IPS-NIHi7 (cell line): ENCODE data around the gene FRY.

Experiments used
- DNase-seq: peaks from one replicate; pipeline ENCODE4 v3.0.0; 2012; ENCODE audit warnings: mixed read lengths; ENCODE audit errors: extremely low spot score

The FRY gene

DNA sequence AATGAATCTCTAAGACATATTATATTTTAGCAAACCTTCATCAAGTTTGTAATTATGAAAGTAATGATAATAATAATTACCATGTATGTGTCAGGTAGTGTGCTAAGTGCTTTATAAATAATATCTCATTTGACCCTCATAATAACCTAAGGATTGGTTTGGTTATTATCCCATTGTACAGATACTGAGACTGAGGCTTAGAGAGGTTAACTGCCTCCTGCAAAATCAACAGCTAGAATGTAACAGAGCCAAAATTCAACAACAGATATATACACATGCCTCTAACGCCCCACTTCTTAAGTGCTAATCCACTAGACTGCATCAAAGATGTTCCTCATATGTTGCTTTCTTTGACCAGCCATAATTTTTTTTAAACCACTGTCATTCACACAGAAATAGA lies 142.8 kb downstream of the FRY start:
- DNase-seq, result no peak

DNA sequence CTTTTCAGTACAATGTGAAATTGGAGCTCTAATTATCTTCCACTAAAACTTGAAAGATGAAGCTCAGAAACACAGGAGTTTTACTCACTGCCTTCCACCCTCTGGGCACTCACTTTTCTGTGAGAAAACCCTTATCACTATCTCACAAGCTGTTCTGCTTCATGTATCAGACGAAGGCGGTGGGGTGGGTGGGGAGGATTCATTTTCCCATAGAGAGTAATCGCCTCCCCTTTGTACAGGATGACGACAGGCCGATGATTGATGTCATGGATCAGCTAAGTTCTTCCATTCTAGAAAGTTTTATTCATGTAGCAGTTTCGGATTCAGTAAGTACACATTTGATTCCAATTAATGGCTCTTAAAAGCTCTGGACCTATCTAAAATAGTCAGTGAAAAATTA lies 143.7 kb downstream of the FRY start:
- DNase-seq, result no peak

DNA sequence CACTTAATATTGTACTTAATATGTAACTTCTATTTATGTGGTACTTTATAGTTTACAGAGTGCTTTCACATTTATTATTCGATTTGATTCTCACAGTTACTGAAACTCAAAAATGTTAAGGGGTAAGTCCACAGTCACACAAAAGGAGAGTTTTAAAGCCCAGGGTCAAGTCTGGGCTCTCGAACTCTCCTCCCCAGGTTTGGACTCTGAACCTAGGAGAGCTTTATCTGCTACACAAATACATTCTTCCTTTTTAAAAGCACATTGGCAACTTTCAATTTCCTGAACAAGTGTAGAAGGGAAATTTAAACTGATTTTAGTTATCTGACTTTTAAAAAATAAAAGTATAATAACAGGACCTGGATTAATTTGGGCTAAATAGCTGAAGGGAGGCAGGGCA lies 144.4 kb downstream of the FRY start:
- DNase-seq, result no peak

DNA sequence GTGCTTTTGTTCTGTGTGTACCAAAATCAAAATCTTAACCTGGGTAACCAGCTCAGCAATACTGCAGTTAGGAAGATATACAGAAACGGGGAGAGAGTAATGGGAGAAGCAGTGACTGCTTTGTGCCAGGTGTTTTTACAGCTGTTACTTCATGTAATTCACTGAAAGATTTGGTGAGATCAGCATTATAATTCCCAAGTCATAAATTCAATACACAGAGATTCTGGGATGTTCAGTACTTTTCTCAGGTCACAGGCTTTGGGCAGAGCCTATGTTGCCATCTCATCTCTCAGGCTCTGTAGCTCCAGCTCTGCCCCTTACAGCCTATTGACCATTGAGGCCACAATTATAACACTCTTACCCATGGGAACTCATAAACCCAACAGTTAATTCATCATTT lies 145.1 kb downstream of the FRY start:
- no peak for DNase-seq

DNA sequence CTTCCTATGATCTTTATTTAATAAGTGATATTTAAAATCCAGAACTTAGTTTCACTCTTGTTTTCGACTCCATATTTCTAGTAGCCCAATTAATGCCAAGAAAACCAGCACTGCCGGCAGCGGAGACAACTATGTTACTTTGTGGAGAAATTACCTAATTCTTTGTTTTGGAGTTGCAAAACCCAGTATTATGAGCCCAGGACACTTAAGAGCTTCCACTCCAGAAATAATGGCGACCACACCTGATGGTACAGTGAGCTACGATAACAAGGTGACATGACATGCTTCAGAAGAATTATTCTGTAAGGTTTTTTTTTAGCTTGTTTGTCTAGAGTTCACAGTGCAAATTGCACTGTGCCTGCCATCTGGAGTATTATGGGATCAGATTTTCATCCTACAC lies 147.2 kb downstream of the FRY start:
- no peak for DNase-seq

DNA sequence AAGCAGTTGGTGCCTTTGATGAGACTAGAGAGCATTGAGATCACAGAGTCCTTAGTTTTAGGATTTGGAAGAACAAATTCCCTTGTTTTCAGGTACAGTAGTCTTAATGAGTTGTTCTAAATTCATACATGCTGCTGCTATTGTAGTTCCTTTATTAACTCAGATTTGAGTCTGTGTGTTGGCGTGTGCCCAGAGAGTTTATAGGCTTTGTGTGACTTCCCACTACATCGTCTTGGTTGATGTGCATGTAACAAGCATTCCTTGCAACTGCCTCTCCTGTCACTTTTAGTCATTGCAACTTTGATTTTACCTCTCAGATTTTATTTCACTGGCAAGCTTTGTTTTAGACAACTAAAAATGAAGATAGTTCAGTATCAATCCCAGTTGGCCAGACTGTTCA lies 148.1 kb downstream of the FRY start:
- no peak for DNase-seq

DNA sequence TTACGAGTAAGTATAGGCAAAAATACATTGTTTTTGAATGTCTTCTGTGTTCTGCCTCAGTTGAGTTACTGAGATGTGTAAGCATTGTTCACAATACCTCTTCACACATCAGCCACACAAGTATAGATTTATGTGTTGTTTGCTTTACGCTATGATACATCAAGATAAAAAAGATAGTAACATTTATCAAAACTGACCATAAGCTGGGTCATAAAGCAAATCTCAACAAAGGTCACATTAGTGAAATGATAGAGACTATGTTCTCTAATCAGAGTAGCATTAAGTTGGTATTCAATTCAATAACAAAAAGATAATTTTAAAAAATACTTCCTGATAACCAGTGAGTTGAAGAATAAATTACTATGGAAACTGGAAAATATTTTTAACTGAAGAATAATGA lies 156.1 kb downstream of the FRY start:
- no peak for DNase-seq

DNA sequence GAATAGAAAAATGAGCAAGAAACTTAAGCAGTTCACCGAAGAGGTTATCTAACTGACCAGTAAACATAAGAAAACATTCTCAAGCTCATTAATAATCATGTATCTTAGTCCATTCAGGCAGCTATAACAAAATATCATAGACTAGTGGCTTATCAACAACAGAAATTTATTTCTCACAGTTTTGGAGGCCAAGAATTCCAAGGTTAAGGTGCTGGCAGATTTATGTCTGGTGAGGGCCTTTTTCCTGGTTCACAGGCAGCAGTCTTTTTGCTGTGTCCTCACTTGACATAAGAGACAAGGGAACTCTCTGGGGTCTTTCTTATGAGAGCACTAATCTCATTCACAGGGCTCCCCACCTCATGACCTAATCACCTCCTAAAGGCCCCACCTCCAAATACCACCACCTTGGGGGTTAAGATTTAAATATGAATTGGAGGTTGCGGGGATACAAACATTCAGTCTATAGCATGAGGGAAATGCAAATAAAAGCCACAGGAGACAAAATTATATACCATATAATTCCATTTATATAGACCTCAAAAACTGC lies 160.0 kb downstream of the FRY start:
- no peak for DNase-seq

DNA sequence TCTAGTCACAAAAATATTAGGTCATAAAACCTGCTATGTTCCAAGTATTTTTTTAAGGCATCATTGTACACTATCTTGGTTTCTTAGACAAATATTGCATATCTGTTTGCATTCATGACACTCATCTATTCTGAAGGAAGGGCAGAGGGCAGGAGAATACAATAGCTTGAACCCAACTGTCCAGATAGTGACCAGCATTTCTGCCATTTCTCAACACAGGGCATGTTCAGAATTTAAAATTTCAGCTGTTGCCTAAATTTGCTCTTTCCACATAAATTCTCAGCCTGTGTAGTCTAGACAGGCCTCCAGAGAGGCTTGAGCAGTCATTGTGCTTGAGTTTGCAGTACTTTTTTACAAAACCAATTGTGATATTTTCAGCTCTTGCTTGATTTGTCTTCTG lies 164.1 kb downstream of the FRY start:
- DNase-seq, result no peak

DNA sequence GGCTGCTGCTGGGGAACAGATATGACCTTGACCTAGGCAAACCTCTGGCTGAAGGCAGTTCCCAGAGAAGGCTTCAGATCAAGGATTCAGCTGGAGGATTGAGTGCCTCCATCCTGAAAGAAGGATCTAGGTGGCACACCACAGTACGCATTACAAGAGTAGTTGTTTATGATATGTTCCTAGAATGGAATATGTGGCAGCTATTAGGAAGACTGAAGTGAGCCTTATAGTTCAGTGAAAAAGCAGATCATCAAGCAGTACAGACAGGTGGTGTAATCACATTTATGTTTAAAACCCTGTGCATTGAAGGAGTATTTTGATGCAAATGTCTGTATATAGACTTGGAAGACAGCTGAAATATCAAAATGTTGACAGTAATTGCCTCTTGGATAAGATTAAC lies 167.6 kb downstream of the FRY start:
- DNase-seq, result no peak

DNA sequence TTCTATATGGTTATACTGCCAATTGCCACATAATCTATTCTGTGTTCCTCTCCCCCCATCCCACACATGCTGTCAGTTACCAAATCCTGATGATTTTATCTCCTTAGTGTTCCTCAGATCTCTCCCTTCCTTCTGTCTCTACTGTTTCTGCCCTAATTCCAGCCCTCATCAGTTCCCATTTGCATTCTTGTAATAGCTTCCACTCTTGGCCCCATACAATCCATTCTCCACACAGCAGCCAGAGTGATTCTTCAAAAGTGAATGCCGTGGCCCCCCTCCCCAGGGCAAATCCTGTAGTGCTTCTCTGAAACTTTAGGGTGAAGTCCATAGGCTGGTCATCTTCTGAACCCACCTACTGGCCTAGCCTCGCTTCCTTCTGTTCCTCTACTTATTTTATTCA lies 169.2 kb downstream of the FRY start:
- no peak for DNase-seq

DNA sequence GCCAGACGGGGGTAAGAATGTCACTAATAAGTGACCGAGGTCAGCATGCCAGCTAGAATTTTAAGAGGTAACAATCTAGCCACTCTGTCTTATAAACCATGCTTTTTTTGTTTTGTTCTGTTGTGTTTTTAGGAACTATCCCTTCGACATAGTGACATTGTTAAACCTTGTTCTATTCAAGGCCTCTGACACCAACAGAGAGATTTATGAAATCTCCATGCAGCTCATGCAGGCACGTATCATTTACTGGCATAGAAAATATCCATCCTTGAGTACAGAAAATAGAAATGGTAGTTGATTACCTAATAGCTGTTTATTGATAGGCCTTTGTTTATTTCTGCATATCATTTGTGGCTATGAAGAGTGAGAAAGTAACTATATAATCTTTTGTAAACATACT lies 170.2 kb downstream of the FRY start:
- no peak for DNase-seq

DNA sequence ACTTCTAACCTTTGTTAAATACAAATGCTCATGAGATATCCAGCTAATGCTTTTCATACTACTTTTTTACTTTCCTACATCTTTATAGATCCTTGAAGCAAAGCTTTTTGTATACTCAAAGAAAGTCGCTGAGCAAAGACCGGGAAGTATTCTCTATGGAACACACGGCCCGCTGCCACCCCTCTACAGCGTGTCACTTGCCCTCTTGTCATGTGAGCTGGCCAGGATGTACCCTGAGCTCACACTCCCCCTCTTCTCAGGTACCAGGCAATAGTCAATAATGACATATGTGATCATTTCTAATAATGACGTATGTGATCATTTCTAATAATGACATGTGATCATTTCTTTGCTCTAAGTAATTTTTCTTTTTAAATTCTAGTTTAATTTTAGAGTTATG lies 170.7 kb downstream of the FRY start:
- DNase-seq, result no peak

DNA sequence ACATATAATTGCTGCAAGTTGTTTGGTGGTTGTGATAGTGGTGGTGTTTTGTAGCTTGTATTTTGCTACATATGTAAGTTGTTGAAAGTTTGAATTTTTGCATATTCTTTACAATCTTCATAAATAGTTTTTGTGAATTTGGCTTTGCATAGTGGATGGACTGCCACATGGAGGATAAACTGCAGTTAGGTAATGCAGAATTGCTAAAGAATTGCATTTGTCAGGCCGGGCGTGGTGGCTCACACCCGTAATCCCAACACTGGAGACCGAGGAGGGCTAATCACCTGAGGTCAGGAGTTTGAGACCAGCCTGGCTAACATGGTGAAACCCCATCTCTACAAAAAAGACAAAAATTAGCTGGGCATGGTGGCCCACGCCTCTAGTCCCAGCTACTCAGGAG lies 171.6 kb downstream of the FRY start:
- no peak for DNase-seq

DNA sequence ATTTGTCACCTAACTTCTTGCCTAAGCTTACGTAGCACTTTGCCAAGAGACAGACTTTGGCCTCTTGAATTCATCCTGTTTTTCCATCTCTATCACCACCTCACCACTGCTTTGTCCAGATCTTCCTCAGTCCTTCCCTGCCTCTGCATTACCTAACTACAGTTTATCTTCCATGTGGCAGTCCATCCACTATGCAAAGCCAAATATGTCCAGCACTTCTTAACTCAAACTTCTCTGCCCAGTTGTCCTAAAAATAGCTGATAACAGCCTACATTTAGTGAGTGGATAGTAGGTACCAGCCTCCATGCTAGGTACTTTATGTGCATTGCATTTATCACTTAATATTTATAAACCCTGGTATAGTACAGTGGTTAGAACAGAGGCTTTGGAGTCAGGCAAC lies 172.2 kb downstream of the FRY start:
- no peak for DNase-seq

DNA sequence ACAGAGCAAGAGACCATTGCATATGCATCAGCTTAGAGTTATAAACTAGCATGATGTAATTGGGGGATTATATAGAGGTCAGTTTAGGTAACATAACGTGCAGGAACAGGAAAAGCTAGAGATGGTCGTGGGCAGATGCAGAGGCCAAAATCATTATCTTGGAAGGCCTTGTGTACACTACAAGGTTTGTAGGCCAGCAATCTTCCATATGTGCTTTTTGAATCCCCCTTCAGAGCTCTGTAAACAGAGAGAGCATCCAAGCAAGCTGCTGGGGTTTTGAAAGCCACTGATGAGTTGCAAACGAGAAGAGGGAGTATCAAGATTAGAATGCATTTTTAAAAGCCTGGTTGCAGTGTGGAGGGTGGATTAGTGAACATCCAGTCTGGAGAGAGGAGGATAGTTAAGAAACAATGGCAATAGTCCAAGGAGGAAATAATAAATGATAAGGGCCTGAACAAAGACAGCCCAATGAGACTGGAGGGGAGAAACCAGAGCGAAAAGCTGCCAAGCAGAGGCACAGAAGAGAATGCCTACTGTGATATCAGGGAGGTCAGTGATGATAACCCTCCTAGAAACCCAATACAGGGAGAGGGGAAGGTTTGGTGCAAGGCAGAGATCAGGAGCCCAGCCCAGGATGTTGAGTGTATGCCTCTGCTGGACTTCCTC lies 174.0 kb downstream of the FRY start:
- DNase-seq, result no peak

DNA sequence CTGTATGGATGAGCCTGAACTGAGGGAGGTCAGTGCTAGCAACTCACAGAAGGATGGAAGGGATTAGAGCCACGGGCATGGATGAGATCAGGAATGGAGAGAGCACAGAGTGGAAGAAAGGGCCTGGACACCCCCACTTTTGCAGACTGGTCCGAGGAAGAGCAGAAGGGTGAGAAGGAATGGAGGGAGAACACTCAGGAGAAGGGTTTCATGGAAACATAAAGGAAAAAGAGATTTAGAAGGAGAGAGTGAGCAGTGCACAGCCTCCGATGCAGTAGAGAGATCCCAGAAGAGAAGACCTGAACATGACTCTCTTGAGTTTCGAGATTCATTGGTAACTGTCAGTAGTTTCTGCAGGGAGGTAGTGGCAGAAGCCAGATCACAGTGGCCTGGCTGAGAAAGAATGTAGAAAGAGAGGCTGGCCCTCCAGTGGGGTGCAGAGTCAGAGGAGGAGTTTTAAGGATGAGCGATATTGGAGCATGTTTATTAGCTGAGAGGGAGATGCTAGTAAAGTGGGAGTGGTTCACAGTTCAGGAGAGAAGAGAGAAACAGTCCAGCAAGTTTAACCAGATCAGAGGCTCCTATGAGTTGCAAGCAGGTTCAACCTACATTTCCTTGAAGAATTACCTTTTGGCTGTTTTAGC lies 174.6 kb downstream of the FRY start:
- no peak for DNase-seq

DNA sequence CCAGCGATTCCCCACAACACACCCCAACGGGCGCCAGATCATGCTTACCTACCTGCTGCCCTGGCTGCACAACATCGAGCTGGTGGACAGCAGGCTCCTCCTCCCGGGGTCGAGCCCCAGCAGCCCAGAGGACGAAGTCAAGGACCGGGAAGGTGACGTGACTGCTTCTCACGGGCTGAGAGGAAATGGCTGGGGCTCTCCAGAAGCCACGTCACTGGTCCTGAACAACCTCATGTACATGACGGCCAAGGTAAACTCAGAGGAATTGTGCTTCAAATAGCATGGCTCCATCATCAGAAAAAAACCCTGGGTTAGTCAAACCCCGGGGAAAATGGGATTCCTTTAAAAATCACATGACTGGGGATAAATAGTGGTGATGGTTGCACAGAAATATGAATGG lies 177.3 kb downstream of the FRY start:
- DNase-seq, result no peak

DNA sequence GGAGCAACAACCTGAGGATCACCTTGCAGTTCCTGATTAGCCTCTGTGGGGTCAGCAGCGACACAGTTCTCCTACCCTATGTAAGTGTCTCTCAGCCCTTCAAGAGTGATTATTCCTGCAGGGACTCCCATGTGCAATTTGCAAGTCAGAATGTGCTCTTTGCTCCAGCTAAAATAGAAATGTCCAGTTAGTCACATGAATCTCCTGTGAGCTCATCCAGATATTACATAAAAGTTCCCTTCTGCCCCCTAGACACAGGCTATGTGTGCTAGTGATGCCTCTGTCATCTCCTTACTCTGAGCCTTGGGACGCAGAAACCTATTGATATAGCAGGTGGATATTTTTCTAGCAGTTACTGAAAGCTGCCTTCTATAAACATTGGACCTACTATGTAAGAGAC lies 178.1 kb downstream of the FRY start:
- DNase-seq, result no peak

DNA sequence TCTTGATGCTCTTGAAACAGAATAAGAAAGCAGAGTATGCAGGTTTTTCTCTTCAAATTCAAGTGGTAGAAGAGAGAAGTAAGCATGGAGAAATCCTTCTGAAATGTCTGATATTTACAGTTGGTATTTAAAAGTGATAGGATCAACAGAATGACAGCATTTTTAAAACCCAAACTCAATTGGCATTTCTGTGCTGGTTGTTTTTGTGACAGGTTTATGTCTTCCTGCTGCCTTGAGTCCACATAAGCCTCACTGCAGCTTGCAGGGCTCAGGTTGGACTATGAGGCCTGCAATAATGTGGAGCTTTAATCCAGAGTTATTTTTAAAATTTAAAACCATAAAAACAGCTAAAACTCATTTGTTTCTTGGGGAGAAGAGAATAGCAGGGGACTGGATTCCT lies 178.5 kb downstream of the FRY start:
- no peak for DNase-seq

DNA sequence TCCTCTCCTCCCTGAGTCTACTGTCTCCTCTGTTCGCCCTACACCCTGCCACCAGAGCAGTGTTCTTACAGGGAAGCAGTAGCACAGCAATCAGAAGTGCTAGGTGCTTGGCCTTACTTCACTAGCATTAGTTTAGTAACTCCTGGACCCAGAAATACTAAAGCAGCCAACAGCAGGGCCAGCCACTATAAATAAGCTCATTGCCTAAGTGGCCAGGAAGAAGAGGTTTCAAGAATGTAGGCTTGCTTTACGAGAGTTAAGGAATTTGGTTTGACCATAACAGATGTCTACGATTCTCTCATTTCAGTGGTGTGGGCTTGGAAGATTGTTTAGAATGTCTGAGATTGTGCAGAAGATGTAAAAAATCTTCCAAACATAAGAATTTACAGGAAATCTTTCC lies 180.2 kb downstream of the FRY start:
- DNase-seq, result no peak

DNA sequence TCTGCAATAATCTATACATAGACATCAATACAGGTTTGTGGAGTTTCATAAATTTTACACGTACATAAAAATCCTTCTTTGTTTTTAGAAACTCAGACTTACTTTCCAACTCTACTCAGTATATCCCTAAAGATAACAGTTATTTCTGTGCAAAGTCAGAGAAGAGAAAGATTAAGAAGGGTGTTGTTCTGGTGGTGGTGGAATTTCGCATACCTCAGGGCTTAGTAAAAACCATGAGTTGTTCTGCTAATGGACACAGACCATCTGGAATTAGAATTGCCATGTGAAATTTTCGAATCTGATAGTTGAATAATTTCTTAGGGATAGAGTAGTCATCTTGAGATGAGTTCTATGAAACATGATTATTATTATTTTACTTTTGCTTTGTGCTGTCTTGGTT lies 180.8 kb downstream of the FRY start:
- DNase-seq, result no peak

DNA sequence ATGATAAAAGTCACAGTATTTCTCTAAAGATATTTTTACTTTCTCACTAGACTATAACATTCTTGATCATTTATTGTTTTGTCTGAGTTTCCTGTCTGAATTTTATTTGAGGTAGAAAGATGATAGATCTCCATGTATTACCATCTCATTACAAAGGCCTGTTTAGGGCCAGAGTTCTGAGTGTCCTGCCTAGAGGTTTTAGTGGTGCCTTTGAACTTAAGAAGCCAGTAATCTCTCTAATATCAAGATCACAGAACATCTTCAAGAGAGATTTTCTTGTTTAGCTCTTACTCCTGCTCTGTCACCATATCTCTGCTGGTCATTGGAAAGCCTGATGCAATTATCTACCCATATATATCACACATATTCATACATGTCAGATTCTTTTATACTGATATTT lies 182.1 kb downstream of the FRY start:
- no peak for DNase-seq

DNA sequence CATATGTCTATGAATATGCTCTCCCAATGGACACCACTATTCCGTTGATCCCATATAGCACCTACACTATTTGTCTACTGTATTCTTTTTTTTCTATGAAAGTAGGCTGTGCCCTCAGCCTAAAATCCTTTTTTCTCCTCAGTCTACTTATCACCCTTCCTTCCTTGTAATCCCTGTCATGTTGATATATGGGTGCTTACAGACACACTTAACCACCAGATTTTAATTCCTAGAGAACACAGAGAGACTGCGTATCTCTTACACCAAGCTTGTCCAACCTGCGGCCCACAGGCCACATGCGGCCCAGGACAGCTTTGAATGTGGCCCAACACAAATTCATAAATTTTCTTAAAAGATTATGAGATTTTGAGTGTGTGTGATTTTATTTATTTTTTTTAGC lies 182.5 kb downstream of the FRY start:
- DNase-seq, result no peak
